HG02798 (cell line): ENCODE measurements around the gene TTC39A.

Experiments
- ATAC-seq: cut with Tn5 transposase; IDR thresholded peaks from one replicate; pipeline ENCODE4 v1.9.1; 2021; ENCODE audit warnings: mild to moderate bottlenecking; ENCODE audit not compliant: unreplicated experiment, poor library complexity

Gene TTC39A

DNA sequence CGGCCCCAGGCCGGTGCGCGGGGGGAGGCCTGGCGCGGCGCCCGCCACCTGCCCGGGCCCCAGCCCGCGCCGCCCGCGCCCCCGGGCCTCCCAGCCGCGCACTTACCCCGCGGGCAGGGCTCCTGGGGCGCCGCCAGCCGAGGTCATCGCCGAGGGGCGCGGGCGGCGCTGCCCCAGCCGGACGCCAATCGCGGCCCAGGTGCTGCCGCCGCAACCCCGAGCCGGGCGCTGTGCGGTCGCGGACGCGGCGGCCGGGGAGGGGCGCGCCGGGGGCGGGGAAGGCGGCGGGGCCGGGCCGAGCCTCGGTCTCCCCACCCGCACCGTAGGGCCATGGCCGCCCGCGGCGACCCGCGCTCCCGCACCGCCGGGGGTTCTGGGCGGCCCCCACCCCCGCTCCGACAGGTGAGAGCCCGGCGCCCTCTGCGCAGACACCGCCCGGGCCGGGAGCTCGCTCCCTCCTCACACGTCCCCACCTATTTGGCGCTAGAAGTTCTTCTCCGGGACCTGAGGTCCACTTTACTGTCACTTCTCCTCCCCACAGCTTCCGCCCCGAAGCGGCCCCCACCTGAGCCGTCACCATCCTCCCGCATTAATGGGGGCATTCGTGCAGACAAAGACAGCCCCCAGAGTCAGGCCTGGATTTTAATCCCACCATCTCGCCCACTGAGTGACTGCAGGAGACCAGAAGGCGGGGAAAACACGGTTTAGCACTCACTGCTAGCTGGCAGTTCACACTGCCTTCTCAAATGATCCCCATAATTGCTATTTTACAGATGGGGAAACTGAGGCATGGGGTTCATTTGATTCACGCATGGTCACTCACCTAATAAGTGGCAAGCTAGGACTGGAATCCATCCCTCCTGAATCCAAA is at the start of gene TTC39A:
TSS of gene TTC39A (minus strand) at position 232 of the 871 bp plus-strand sequence. CDS start at position 147, 85 bp downstream.
- no peak for ATAC-seq

DNA sequence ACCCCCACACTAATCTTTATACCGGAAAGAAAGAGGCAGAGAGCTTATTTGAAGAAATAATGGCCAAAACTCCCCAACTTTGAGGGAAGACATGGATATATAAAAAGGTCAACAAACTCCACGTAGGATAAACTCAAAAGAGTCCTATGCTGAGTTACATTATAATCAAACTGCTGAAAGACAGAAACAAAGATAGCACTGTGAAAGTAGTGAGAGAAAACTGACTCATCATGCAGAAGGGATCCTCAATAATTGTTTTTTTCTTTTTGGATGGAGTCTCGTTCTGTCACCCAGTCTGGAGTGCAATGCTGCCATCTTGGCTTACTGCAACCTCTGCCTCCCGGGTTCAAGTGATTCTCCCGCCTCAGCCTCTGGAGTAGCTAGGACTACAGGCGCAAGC is 48.5 kb upstream of the TTC39A start:
- ATAC-seq, result no peak

DNA sequence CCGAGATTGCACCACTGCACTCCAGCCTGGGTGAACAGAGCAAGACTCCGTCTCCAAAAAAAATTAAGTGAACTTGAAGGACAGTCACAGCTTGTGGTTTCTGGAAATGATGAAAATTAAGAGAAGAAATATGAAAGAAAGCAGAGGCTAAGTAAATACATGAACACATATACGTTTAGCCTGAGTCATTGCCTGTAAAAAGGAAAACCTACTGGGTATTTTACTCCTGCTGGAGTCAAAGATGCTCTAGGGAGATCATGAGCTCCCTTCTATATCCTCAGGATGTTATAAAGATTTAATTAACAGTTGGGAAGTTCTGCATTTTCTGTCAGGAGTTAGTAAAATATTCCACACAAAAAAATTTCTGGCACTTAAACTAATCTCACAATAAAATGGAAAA is 43.5 kb upstream of the TTC39A start:
- ATAC-seq, result no peak

DNA sequence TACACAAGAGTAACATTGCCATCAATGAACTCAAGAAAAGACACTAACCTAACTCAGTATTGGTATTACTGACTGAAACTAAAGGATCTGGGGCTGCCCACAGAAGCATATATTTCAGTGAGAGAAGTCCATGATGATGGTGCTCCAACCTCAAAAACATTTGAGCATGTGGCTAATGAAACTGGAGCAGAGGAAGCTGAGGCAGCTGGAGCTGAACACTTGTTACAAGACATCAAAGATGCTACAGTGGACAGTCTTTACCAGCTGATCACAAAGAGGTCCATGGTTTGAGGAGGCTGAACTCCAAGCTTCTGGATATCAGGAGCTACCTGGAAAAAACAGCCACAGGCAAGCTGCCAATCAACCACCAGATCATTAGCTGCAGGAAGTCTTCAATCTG is 42.2 kb upstream of the TTC39A start:
- ATAC-seq, result no peak

DNA sequence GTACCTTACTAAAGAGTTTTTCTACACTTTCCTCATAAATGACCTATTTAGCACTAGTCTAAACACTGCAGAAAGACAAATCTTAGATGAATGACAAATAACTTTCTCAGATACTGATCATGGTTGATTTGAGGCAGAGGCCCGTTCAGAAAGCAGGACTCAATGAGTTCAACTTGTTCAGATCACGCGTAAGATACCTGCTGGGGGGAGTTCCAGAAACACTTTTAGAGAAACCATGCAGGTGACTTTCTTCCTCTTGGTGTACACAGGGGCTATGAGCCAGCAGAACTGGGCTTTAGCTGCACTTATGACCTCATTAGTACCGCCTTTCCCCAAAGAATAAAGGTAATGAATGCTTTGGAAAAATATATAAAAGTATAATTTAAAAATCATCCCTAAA is 38.8 kb upstream of the TTC39A start:
- no peak for ATAC-seq

DNA sequence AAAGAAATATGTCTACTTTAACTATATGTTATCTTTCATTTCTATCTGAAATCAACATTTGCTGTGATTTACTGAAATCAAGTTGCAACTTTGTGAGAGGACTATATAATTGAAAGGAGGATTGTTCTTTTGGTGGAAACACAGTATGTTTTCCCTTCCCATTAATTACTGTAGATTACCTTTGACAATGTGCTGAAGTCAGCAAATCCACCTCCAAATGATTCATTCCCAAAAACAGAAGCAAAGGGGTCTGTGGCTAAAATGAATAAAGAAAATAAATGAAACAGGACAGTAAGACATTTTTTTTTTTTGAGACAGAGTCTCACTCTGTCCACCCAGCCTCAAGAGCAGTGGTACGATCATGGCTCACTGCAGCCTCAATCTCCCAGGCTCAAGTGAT is 35.4 kb upstream of the TTC39A start:
- ATAC-seq, result no peak

DNA sequence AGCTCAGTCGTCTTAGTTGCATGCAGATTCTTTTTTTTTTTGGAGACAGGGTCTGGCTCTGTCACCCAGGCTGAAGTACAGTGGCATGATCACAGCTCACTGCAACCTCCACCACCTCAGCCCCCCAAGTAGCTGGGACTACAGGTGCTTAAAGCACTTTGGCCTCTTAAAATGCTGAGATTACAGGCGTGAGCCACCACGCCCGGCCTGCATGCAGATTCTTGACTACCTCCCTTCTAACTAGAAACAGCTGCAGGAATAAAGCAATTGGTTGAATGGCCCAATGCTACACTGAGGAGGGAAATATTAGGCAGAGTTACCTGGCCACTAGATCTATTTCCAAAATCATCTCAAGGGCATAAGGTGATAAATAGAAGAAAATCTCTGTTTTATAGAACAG is 29.5 kb upstream of the TTC39A start:
- ATAC-seq, result no peak

DNA sequence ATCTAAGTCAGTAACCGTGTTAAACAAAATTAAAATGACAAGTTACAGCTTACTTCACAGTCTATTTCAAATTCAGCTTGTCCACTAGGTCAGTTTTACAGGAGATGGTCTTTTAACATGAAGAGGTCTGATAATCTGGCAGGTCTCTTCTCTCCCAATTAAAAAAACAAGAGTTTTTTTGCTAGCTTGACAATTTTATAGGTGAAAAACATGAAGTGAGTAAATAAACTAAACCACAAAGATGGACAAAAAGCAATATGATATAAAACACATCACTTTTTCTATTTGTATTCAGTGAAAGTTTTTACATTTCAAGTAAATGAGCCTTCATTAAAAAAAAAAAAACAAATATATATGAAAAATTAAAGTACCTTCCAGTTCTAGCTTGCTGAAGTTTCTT is 25.0 kb upstream of the TTC39A start:
- ATAC-seq, result no peak

DNA sequence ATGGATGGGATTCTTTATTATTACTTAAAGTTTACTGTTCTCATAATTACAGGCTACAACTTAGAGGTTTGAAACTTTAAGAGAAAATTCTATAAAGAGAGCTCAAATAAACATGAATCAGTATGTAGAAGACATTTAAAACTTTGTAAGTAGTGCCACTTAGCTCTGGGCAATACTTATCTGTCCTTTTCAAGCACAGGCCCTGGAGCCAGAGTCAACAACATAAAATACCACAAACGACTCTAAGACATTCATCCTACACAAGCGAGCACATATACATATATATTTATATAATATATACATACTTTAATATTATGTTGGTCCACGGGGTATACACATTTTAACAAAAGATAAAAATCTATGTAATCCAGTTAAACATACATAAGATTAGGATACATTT is 24.1 kb upstream of the TTC39A start:
- no peak for ATAC-seq

DNA sequence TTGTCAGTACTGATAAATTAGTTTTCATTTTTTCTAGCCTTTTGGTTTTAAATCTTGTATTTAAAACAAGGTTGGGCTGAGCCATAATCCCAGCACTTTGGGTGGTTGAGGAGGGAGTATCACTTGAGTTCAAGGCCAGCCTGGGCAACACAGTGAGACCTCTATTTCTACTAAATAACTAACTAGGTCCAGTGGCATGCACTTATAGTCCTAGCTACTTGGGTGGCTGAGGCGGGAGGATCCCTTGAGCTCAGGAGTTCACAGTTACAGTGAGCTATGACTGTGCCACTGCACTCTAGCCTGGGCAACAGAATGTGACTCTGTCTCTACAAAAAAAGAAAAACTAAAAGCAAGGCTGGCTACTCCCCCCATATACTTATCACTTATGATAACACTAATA is 21.5 kb upstream of the TTC39A start:
- no peak for ATAC-seq

DNA sequence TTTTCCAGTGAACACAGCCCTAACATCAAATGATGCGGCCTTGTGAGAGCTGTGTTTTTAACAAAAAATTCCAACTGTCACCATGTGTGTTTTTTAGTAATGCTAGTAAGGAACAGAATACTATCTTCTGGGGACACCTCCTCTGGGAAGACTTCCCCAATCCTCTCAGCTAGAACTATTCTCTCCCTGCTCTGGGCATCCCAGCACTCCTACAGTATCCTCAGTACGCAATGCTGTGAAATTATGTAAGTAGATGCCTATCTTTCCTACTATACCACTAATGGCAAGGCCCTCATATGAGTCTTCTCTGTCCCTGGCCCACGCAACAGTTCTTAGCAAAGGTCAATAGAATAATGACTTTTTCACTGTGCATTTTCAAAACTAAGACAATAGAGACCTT is 19.5 kb upstream of the TTC39A start:
- ATAC-seq, result no peak

DNA sequence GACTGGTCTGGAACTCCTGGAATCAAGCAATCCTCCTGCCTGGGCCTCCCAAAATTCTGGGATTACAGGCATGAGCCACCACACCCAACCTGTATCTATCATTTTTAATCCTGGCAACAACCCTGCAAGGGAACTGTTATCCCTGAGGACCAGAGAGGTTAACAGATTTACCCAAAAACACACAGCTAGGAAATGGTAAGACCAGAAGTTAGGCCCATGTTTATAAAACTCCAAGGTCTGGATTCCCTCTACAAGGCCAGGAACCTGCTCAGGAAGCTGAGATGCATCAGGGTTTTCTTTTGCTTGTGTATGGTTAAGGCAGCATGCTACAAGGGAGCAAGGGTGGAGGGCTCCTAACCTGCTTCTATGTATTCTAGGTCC is 17.8 kb upstream of the TTC39A start:
- no peak for ATAC-seq

DNA sequence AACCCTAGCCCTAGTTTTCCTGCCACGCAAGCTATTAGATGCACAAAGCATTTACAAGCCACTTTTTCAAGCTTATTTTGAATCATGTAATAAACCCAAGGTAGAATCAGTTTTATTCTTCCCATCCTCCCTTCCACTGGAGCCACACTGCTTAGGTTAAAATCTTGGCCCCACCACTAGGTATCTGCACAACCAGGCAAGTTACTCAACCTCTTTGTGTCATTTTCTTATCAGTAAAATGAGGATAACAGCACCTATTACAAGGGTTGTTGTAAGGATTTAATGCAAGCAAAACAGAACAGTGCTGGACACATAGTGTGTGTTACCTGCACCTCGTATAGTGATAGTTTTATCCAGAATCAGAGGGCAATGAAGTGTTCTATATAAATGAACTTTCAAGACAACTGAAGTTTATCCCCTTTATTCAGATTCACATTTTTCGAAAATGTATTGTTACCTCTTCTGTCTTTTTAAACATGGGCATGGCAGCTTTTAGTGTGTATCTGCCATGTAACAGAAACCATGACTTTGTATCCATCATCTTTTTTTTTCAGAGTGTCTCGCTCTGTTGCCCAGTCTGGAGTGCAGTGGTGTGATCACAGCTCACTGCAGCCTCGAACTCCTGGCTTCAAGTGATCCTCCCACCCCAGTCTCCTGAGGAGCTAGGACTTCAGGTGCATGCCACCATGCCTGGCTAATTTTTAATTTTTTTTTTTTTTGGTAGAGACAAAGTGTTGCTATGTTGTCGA is 17.2 kb upstream of the TTC39A start:
- no peak for ATAC-seq

DNA sequence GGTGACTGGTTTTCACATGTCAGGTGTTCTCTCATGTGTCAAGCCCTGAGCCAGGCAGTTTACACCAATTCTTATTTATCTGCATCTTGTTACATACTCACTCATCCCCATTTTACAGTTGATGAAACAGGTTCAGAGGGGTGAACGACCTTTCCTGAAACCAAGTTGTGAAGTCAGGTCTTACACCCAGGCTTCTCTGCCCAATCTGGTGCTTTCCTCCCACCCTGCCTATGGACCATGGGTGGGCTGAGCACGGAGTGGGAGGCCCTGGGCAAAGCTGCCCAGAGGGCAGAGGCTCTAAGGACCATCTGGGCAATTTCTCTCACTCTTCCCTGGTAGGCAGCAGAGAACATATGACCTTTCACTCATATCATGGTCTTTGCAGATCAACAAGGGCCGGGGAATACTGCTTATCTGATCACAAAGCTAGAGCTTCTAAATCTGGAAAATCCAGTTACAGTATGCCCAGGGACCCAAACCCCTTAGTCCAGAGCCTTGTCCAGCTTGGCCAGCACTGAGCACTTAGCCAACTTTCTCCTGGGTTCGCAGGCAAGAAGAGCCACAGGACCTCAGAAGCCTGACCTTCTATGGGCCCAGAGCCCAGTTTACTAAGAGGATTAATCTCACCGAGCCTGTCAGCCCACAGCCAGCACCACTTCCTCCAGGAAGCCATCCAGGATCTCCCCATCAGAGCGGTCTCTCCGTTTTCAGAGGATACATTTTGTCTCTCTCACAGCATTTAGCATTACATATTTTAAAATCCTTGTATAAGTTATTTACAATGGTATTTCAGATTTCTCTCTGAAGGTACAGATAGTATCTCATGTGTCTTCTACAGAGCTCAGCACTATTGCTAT is 16.0 kb upstream of the TTC39A start:
- no peak for ATAC-seq

DNA sequence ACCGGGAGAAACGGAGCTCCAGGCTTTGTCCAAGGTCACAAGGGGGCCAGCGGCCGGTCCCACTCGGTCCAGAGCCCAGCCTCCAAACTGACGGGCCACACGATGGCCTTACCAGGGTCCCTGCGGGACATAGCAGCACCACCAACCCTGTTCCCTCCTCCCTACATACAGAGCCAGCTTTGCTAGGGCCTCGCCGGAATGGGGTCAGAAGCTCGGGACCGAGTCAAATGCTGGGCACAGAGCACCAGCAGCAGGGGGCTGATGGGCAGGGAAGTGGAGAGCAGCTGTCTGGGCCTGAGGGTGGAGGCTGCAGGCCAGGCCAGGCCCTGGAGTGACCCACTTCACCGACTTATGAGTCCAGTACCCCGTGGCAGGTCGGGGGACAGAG is 14.9 kb upstream of the TTC39A start:
- no peak for ATAC-seq

DNA sequence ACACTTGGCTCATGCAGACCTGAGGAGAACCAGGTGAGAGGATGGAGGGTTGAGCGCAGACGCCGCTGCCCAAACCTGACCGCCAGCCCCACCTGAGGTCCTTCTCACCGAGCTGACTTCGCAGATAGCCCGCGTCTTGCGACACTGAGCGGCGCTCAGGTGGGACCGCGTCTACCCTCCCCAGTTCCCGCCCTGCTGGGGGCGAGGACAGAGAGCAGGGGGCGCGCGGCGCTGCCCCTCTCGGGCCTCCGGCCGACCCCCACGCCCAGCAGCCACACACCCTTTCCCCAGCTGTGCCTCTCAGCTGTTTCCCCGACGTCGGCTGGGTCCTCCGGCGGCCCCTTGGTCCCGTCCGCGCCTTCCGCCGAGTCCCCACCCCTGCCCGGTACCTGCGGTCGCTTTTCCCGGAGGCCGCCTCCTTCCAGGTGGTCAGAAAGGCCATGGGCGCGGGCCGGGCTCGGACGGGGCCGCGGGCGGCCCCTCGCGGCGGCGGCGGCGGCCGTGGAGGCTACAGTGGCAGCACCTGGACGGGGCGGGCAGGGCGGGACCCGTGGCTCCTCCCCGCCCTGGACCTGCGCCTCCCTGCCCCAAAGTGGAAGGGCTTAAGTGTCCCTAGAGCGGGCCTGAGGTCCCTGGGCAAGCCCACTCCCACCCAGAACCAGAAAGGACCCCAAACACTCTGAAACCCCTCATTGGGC is 14.4 kb upstream of the TTC39A start:
- no peak for ATAC-seq

DNA sequence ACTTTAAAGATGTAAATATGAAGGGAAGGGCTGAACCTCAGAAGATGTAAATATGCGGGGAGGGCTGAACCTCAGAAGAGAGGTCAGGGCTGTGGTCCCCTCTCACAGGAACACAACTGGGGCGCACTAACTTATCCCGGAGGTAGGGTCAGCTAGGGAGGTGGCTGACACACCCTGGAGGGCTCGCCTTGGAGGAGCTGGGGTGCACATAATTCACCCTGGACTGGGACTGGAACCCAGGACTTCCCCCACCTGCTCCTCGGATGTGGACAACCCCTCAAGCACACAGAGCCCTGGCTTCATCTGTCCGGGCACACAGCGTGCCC is 13.9 kb upstream of the TTC39A start:
- ATAC-seq, result no peak

DNA sequence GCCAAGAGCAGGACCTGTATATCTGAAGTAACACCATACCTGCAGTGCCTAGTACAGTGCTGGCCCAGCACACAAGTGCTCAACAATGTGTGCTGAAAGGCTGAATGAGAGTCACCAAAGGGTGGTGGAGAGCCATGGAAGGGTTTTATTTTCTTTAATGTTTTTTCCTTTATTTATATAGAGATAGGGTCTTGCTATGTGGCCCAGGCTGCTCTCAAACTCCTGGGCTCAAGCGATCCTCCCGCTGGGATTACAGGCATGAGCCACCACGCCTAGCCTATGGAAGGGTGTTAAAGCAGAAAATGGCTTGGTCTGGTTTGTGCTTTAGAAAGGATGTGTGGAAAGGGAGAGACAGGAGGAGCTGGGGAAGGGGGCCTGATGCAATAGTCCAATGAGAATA is 13.3 kb upstream of the TTC39A start:
- ATAC-seq, result no peak

DNA sequence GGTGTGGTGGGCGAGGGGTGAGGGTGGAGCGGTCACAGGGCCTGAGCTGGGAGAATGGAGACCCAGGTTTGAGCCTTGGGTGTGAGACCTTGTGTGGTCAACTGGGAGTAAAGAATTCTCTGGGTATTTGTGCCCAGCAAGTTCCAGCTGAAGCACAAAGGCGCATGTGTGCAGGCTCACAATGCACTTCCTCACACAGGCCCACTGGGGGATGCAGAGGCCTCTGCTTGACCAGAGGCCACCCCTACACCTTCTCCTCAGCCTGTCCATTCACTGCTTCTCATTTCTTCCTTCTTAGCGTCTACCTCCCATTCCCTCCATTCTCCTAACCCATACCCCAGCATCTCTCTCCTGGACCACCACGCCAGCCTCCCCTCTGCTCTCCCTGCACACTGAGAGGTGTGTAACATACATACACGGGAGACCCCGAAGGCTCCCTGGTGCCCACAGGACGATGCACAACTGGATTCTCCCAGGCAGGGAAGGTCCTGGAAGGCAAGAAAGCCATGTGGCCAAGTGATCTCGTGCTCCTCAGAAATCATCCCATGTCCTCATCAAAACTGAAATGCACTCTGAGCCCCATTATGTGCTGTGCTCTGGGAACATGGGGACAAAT is 12.3 kb upstream of the TTC39A start:
- peak; percentile 4 for ATAC-seq

DNA sequence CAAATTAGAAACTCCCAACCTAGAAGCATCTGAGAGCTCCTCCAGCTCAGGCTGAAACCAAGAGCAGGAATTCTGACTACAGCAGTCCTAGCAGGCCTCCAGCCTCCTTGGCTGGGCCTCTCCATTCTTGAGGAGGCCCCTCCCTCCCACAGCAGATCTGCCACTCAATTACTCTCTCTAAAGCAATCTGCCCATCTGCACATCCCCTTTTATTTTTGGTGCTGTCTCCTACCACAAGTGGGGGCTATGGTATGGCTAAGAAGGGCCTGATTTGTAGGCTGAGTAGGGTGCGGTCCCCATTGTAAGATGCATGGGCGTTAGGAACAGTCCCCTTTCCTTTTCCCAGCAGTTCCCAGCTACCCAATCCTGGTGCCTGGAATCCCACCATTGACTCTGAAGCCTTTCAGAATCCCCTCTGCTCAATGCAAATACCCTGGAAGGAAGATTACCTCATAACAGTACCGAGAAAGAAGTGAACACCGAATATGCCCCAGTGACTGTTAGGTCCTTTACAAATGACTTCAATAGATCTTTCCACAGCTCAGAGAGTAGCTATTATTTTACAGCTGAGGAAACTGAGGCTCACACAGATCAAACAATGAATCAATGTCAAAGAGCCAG is 11.6 kb upstream of the TTC39A start:
- ATAC-seq, result peak; percentile 59
